Hypothalamus (tissue), 51 donors: ENCODE measurements around the gene C22orf39.

Experiments used
- DNase-seq, 51 donors: peaks; one replicate each; lab custom pipeline; 2025; lab: John Stamatoyannopoulos, UW

The C22orf39 gene

GRCh38 chr22:19478045-19478900 is 30.8 kb upstream of the C22orf39 start:
- DNase-seq, result peak in 1 of 51 donors; percentile 39

GRCh38 chr22:19477321-19478044 is 30.0 kb upstream of the C22orf39 start:
- no peak for DNase-seq

GRCh38 chr22:19476023-19476422 is 28.5 kb upstream of the C22orf39 start:
- DNase-seq, result no peak

GRCh38 chr22:19473578-19473977 is 26.1 kb upstream of the C22orf39 start:
- no peak for DNase-seq

- DNase-seq, result no peak
Measured at GRCh38 chr22:19472233-19472632, 24.7 kb upstream of the C22orf39 start.

- DNase-seq, result no peak
Measured at GRCh38 chr22:19471572-19471971, 24.1 kb upstream of the C22orf39 start.

- no peak for DNase-seq
Measured at GRCh38 chr22:19470010-19470409, 22.5 kb upstream of the C22orf39 start.

GRCh38 chr22:19469421-19469820 is 21.9 kb upstream of the C22orf39 start:
- DNase-seq, result no peak

GRCh38 chr22:19467912-19468311 is 20.4 kb upstream of the C22orf39 start:
- no peak for DNase-seq

GRCh38 chr22:19466848-19467752 is 19.6 kb upstream of the C22orf39 start:
- no peak for DNase-seq

GRCh38 chr22:19466126-19466716 is 18.7 kb upstream of the C22orf39 start:
- DNase-seq, result no peak

- DNase-seq, result no peak
Measured at GRCh38 chr22:19464975-19465374, 17.5 kb upstream of the C22orf39 start.

- no peak for DNase-seq
Measured at GRCh38 chr22:19464546-19464945, 17.0 kb upstream of the C22orf39 start.

GRCh38 chr22:19463491-19464469 is 16.3 kb upstream of the C22orf39 start:
- DNase-seq, result no peak

GRCh38 chr22:19463008-19463407 is 15.5 kb upstream of the C22orf39 start:
- no peak for DNase-seq

- DNase-seq, result no peak
Measured at GRCh38 chr22:19461506-19461905, 14.0 kb upstream of the C22orf39 start.

GRCh38 chr22:19460036-19460435 is 12.5 kb upstream of the C22orf39 start:
- DNase-seq, result no peak

- no peak for DNase-seq
Measured at GRCh38 chr22:19457828-19458428, 10.4 kb upstream of the C22orf39 start.

- DNase-seq, result no peak
Measured at GRCh38 chr22:19456541-19456940, 9.0 kb upstream of the C22orf39 start.
